ENCODE measurements around the gene EZH2.

GRCh38 chr7:148872188-148872587 lies 11.9 kb downstream of the EZH2 start:
- TF ChIP-seq POLR2A (IDR thresholded peaks at IDR 0.05; ENCODE audit: low read depth, low read length) (no peak), GATA2 (IDR thresholded peaks at IDR 0.05; ENCODE audit: insufficient read depth, insufficient read length, low read depth, low read length) (no peak), MAX (IDR thresholded peaks at IDR 0.05; ENCODE audit: insufficient read depth, insufficient read length) (no peak), CTCF (IDR thresholded peaks at IDR 0.05; ENCODE audit: extremely low read depth in 1 of 2, insufficient read depth in 1 of 2, low read depth in 1 of 2, low read length in 2 of 2) (no peak), MYC (IDR thresholded peaks at IDR 0.05; ENCODE audit: low read depth, low read length) (no peak), JUN (IDR thresholded peaks at IDR 0.05; ENCODE audit: borderline replicate concordance, insufficient read depth, insufficient read length, low read depth) (no peak), FOS (IDR thresholded peaks at IDR 0.05; ENCODE audit: borderline replicate concordance, insufficient read depth, low read length) (no peak), POLR2AphosphoS5 (IDR thresholded peaks at IDR 0.05; ENCODE audit: insufficient read depth, low read depth, low read length) (no peak), EZH2 (IDR thresholded peaks at IDR 0.05; ENCODE audit: borderline replicate concordance, low read depth, low read length, severe bottlenecking) (no peak)
